ENCODE data around the gene HAP1. TPM values are rescaled to one million over a fixed set of nuclear protein-coding genes. Genes with fewer than 3 reads are reported as not detected.
A peak's percentile ranks its signal among the peaks of the same experiment; 100 is the strongest.

Gene HAP1
- total RNA-seq, 1 donor from 2014 or later, result 0.45 TPM

GRCh38 chr17:41691031-41691777 lies 43.2 kb downstream of the HAP1 start:
- Histone ChIP-seq H3K27ac (no peak overlapping the region), H3F3A (ENCODE audit: low read depth) (peaks cover 70% of the 10 kb centered on the region), H3K9ac (no peak overlapping the region), H3K4me2 (peak overlapping the region; percentile 86), H3K79me2 (ENCODE audit: low read depth) (peaks cover 29% of the 10 kb centered on the region), H2AFZ (replicated peaks) (no peak overlapping the region), H4K20me1 (ENCODE audit: low read depth) (peaks cover 34% of the 10 kb centered on the region), H3K9me3 (ENCODE audit: low read depth) (no peaks in the 10 kb centered on the region), H3K4me1 (peaks cover 14% of the 10 kb centered on the region), H3K36me3 (peaks cover 14% of the 10 kb centered on the region), H3K4me3 (no peak overlapping the region), H3K27me3 (no peaks in the 10 kb centered on the region)
- H3K36me3 Mint-ChIP-seq, result peaks cover 32% of the 10 kb centered on the region
- H3K9me3 Mint-ChIP-seq, result no peaks in the 10 kb centered on the region
- H3K27ac Mint-ChIP-seq, result no peak overlapping the region
- peak overlapping the region; percentile 91 for H3K4me3 Mint-ChIP-seq
- H3K4me1 Mint-ChIP-seq, result peaks cover 14% of the 10 kb centered on the region
- no peak for TF ChIP-seq EZH2phosphoT487 (IDR thresholded peaks at IDR 0.05)
- no peak for TF ChIP-seq CTCF (IDR thresholded peaks at IDR 0.05)
- TF ChIP-seq EZH2 (IDR thresholded peaks at IDR 0.05), result no peak
- no peaks in the 10 kb centered on the region for H3K27me3 Mint-ChIP-seq (ENCODE audit: insufficient read depth, low read depth)
- no peak for DNase-seq (ENCODE audit: low spot score)

- peaks cover 14% of the 10 kb centered on the region for H3K4me1 ChIP-seq
- H3K27me3 ChIP-seq, result no peaks in the 10 kb centered on the region
- Mint-ChIP-seq H3K27ac (no peak overlapping the region), H3K36me3 (peaks cover 30% of the 10 kb centered on the region), H3K4me3 (peak overlapping the region; percentile 91), H3K27me3 (ENCODE audit: insufficient read depth, low read depth) (no peaks in the 10 kb centered on the region), H3K4me1 (peaks cover 12% of the 10 kb centered on the region), H3K9me3 (no peaks in the 10 kb centered on the region)
- no peak overlapping the region for H2AFZ ChIP-seq (replicated peaks)
- no peaks in the 10 kb centered on the region for H3K9me3 ChIP-seq (ENCODE audit: low read depth)
- H3F3A ChIP-seq (ENCODE audit: low read depth), result peaks cover 69% of the 10 kb centered on the region
- H3K9ac ChIP-seq, result no peak overlapping the region
- H4K20me1 ChIP-seq (ENCODE audit: low read depth), result peaks cover 34% of the 10 kb centered on the region
- H3K4me2 ChIP-seq, result peak overlapping the region; percentile 86
- H3K27ac ChIP-seq, result no peak overlapping the region
- DNase-seq (ENCODE audit: low spot score), result no peak
- peaks cover 14% of the 10 kb centered on the region for H3K36me3 ChIP-seq
- H3K79me2 ChIP-seq (ENCODE audit: low read depth), result peaks cover 29% of the 10 kb centered on the region
- TF ChIP-seq EZH2 (IDR thresholded peaks at IDR 0.05) (no peak), CTCF (IDR thresholded peaks at IDR 0.05) (no peak), EZH2phosphoT487 (IDR thresholded peaks at IDR 0.05) (no peak)
- H3K4me3 ChIP-seq, result peak overlapping the region; percentile 91
Measured at GRCh38 chr17:41690497-41690896, 43.9 kb downstream of the HAP1 start.

- Histone ChIP-seq H3K9ac (peak overlapping the region; percentile 82), H3K27ac (peak overlapping the region; percentile 86), H3K4me2 (peak overlapping the region; percentile 86), H3K4me1 (peaks cover 14% of the 10 kb centered on the region), H3K27me3 (no peaks in the 10 kb centered on the region), H3F3A (ENCODE audit: low read depth) (peaks cover 61% of the 10 kb centered on the region), H3K9me3 (ENCODE audit: low read depth) (no peaks in the 10 kb centered on the region), H4K20me1 (ENCODE audit: low read depth) (peaks cover 34% of the 10 kb centered on the region), H3K36me3 (peaks cover 14% of the 10 kb centered on the region), H2AFZ (replicated peaks) (no peak overlapping the region), H3K4me3 (peak overlapping the region; percentile 91), H3K79me2 (ENCODE audit: low read depth) (peaks cover 29% of the 10 kb centered on the region)
- peaks cover 10% of the 10 kb centered on the region for H3K4me1 Mint-ChIP-seq
- H3K27me3 Mint-ChIP-seq (ENCODE audit: insufficient read depth, low read depth), result no peaks in the 10 kb centered on the region
- peak overlapping the region; percentile 67 for H3K27ac Mint-ChIP-seq
- peak overlapping the region; percentile 91 for H3K4me3 Mint-ChIP-seq
- peak; percentile 83 for TF ChIP-seq CTCF (IDR thresholded peaks at IDR 0.05)
- no peak for TF ChIP-seq EZH2 (IDR thresholded peaks at IDR 0.05)
- no peak for TF ChIP-seq EZH2phosphoT487 (IDR thresholded peaks at IDR 0.05)
- DNase-seq (ENCODE audit: low spot score), result peak; percentile 72
- H3K9me3 Mint-ChIP-seq, result no peaks in the 10 kb centered on the region
- H3K36me3 Mint-ChIP-seq, result peaks cover 30% of the 10 kb centered on the region
Measured at GRCh38 chr17:41689497-41690299, 44.7 kb downstream of the HAP1 start.
